Endothelial cell of umbilical vein (primary cell): ENCODE measurements around the gene PCDH9.

Experiments
- GATA2 ChIP-seq: IDR thresholded peaks from 2 replicates; pipeline ENCODE4 v1.7.0; 2011; ENCODE audit warnings: low read depth, mild to moderate bottlenecking, moderate library complexity, mixed read lengths, low read length; ENCODE audit not compliant: insufficient read length, insufficient read depth
- JUN ChIP-seq: IDR thresholded peaks from 2 replicates; pipeline ENCODE4 v1.6.1; 2011; ENCODE audit warnings: borderline replicate concordance, low read depth; ENCODE audit not compliant: insufficient read length, insufficient read depth
- POLR2A ChIP-seq: IDR thresholded peaks from 2 replicates; pipeline ENCODE4 v1.6.1; 2012; ENCODE audit warnings: low read depth, mild to moderate bottlenecking, control low read depth, low read length
- TF ChIP-seq, protein P1 (sequence below), 2 donors: IDR thresholded peaks; 1 replicate in 1 of 2; 2 replicates in 1 of 2; pipeline ENCODE4 v1.5.1; 2011; ENCODE audit warnings: low read length in 2 of 2, mild to moderate bottlenecking in 2 of 2, moderate library complexity in 2 of 2, control low read depth in 1 of 2, inconsistent platforms in 1 of 2, low read depth in 1 of 2; ENCODE audit not compliant: insufficient read depth in 1 of 2; ENCODE audit errors: extremely low read depth in 1 of 2

DNA sequence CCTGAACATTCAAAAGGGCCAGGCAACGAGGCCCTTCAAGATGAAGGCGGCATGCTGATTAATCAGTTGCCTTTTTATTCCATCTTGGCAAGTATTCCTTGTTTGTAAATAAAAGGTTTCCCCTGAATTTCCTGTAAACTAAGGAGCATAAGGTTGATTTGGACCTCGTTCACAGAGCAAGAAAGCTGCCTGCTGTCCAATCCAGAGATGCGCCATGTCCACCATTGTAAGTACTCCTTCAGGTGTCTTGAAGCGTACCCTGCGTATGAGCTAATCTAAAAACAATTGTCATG, 884.7 kb downstream of the PCDH9 start:
- TF ChIP-seq, protein P1, sequence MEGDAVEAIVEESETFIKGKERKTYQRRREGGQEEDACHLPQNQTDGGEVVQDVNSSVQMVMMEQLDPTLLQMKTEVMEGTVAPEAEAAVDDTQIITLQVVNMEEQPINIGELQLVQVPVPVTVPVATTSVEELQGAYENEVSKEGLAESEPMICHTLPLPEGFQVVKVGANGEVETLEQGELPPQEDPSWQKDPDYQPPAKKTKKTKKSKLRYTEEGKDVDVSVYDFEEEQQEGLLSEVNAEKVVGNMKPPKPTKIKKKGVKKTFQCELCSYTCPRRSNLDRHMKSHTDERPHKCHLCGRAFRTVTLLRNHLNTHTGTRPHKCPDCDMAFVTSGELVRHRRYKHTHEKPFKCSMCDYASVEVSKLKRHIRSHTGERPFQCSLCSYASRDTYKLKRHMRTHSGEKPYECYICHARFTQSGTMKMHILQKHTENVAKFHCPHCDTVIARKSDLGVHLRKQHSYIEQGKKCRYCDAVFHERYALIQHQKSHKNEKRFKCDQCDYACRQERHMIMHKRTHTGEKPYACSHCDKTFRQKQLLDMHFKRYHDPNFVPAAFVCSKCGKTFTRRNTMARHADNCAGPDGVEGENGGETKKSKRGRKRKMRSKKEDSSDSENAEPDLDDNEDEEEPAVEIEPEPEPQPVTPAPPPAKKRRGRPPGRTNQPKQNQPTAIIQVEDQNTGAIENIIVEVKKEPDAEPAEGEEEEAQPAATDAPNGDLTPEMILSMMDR (IDR thresholded peaks at IDR 0.05; ENCODE audit: extremely low read depth in 1 of 2, insufficient read depth in 1 of 2, low read depth in 1 of 2, low read length in 2 of 2): no peak
- TF ChIP-seq GATA2 (no peak), POLR2A (no peak), JUN (no peak)
